PC-3 (cell line): Measurements from ENCODE around the gene DRD2. TPM values are rescaled to one million over a fixed set of nuclear protein-coding genes. Genes with fewer than 3 reads are reported as not detected.

Experiments
- ATAC-seq: fragments of 200-7000 bp; cut with Tn5 transposase; 2 replicates; pipeline ENCODE4 v1.9.1; 2020; ENCODE audit warnings: mild to moderate bottlenecking, moderate library complexity
- BruUV-seq: library from RNA; stranded (reverse); fragments of 400-500 nt; replicated peaks from 2 replicates; lab custom pipeline; 2021; lab: Mats Ljungman, UMichigan
- CTCF ChIA-PET: fragments of 300-600 bp; sonication (Branson Sonifier 250); formaldehyde crosslinking; loops from one replicate; lab custom pipeline; 2022; ENCODE audit warnings: antibody characterized with exemption; lab: Charles Lee
- POLR2A ChIA-PET: fragments of 300-600 bp; sonication (Branson Sonifier 250); formaldehyde crosslinking; loops from one replicate; lab custom pipeline; 2022; ENCODE audit warnings: antibody characterized with exemption; ENCODE audit not compliant: unreplicated experiment; lab: Charles Lee
- DNase-seq: peaks from one replicate; pipeline ENCODE4 v3.0.0-alpha.2; 2015
- H2AFZ ChIP-seq: fragments of 300-600 bp; sonication (generic); 2 replicates; pipeline ENCODE4 v1.6.0; 2016; ENCODE audit warnings: antibody characterized with exemption, low read length
- H3F3A ChIP-seq: fragments of 300-600 bp; sonication (generic); one replicate; pipeline ENCODE4 v1.6.0; 2017; ENCODE audit warnings: antibody characterized with exemption, low read length, control low read depth, mild to moderate bottlenecking; ENCODE audit not compliant: unreplicated experiment
- H3K27ac ChIP-seq: fragments of 300-600 bp; sonication (generic); 2 replicates; pipeline ENCODE4 v1.5.1; 2016; ENCODE audit warnings: mild to moderate bottlenecking, low read length
- H3K27me3 ChIP-seq: fragments of 300-600 bp; sonication (generic); 2 replicates; pipeline ENCODE4 v1.6.1; 2016; ENCODE audit warnings: low read length, mixed read lengths
- H3K36me3 ChIP-seq: fragments of 300-600 bp; sonication (generic); 2 replicates; pipeline ENCODE4 v1.6.1; 2016; ENCODE audit warnings: low read depth, mixed run types, low read length, mixed read lengths
- H3K4me1 ChIP-seq: fragments of 300-600 bp; sonication (generic); 2 replicates; pipeline ENCODE4 v1.5.1; 2016; ENCODE audit warnings: low read length; ENCODE audit not compliant: insufficient read depth
- H3K4me2 ChIP-seq: fragments of 300-600 bp; sonication (generic); 2 replicates; pipeline ENCODE4 v1.6.0; 2016; ENCODE audit warnings: low read length
- H3K4me3 ChIP-seq: fragments of 300-600 bp; sonication (generic); 2 replicates; pipeline ENCODE4 v1.5.1; 2016; ENCODE audit warnings: mild to moderate bottlenecking, low read length, mixed read lengths
- H3K79me2 ChIP-seq: fragments of 300-600 bp; sonication (generic); 2 replicates; pipeline ENCODE4 v1.6.1; 2017; ENCODE audit warnings: low read length, mixed read lengths
- H3K9ac ChIP-seq: fragments of 300-600 bp; sonication (generic); 2 replicates; pipeline ENCODE4 v1.6.0; 2016; ENCODE audit warnings: mild to moderate bottlenecking, low read length
- H3K9me2 ChIP-seq: fragments of 300-600 bp; sonication (generic); replicated peaks from 2 replicates; pipeline ENCODE4 v1.6.1; 2016; ENCODE audit warnings: mixed run types, low read length, mixed read lengths
- H3K9me3 ChIP-seq: fragments of 300-600 bp; sonication (generic); 2 replicates; pipeline ENCODE4 v1.6.1; 2016; ENCODE audit warnings: low read length, mixed read lengths
- H4K20me1 ChIP-seq: fragments of 300-600 bp; sonication (generic); 2 replicates; pipeline ENCODE4 v1.6.1; 2016; ENCODE audit warnings: low read length, mixed read lengths
- EZH2 ChIP-seq: fragments of 300-600 bp; sonication (generic); IDR thresholded peaks from one replicate; pipeline ENCODE4 v1.6.1; 2017; ENCODE audit warnings: antibody characterized with exemption, mild to moderate bottlenecking, low read length; ENCODE audit not compliant: unreplicated experiment
- EZH2phosphoT487 ChIP-seq: fragments of 300-600 bp; sonication (generic); IDR thresholded peaks from 2 replicates; pipeline ENCODE4 v1.6.1; 2018; ENCODE audit warnings: mild to moderate bottlenecking, antibody characterized with exemption, low read length, borderline replicate concordance
- intact Hi-C: fragments of 100-400 bp; cut with micrococcal nuclease; formaldehyde crosslinking; loops from 2 replicates; pipeline ENCODE4 v1.9.0; 2023
- total RNA-seq: library from RNA; depleted of rRNA; stranded (reverse); fragments of >200 nt; gene quantifications from 2 replicates; pipeline ENCODE4 v1.2.3, GENCODE V29; 2014
- TF ChIP-seq, protein P1 (sequence below): fragments of 300-600 bp; sonication (generic); conservative IDR thresholded peaks from 2 replicates; pipeline ENCODE4 v1.5.1; 2017; ENCODE audit warnings: antibody characterized with exemption, low read depth, mild to moderate bottlenecking, low read length

DRD2 gene
- total RNA-seq, 1 experiment from 2014 or later: not detected

DNA sequence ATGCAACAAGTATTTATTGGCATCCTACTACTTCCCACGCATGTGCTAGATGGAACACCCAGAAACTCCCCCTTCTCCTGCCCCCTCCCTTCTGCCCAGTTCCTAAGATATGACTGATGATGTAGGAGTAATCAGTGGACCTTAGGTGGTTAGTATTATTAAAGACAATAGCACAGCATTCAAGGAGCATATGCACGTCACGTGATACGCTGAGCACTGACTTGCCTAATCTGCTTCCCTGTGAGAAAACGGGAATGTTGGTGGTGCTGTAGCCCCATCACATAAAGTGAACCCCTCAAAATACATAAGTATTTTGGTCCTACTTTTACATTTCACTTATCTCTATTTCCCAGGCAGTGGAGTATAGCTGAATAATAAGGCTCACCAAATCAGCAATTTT is 12.4 kb downstream of the DRD2 start:
- Histone ChIP-seq H3K4me1 (peaks cover 25% of the 10 kb centered on the region), H3K79me2 (no peaks in the 10 kb centered on the region), H4K20me1 (no peaks in the 10 kb centered on the region), H3K9ac (no peak overlapping the region), H3F3A (no peaks in the 10 kb centered on the region), H3K4me2 (no peak overlapping the region), H3K9me3 (no peaks in the 10 kb centered on the region), H3K27ac (no peak overlapping the region), H3K9me2 (no peaks in the 10 kb centered on the region), H3K27me3 (no peaks in the 10 kb centered on the region), H3K36me3 (no peaks in the 10 kb centered on the region), H2AFZ (no peak overlapping the region), H3K4me3 (no peak overlapping the region)
- no TSS peak for BruUV-seq
- intact Hi-C loops: no loop called here
- ATAC-seq (no peak), DNase-seq (no peak)
- CTCF ChIA-PET: no interaction called here
- TF ChIP-seq, protein P1, sequence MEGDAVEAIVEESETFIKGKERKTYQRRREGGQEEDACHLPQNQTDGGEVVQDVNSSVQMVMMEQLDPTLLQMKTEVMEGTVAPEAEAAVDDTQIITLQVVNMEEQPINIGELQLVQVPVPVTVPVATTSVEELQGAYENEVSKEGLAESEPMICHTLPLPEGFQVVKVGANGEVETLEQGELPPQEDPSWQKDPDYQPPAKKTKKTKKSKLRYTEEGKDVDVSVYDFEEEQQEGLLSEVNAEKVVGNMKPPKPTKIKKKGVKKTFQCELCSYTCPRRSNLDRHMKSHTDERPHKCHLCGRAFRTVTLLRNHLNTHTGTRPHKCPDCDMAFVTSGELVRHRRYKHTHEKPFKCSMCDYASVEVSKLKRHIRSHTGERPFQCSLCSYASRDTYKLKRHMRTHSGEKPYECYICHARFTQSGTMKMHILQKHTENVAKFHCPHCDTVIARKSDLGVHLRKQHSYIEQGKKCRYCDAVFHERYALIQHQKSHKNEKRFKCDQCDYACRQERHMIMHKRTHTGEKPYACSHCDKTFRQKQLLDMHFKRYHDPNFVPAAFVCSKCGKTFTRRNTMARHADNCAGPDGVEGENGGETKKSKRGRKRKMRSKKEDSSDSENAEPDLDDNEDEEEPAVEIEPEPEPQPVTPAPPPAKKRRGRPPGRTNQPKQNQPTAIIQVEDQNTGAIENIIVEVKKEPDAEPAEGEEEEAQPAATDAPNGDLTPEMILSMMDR: no peak
- no peak for TF ChIP-seq EZH2
- TF ChIP-seq EZH2phosphoT487: no peak
- POLR2A ChIA-PET: no interaction called here

DNA sequence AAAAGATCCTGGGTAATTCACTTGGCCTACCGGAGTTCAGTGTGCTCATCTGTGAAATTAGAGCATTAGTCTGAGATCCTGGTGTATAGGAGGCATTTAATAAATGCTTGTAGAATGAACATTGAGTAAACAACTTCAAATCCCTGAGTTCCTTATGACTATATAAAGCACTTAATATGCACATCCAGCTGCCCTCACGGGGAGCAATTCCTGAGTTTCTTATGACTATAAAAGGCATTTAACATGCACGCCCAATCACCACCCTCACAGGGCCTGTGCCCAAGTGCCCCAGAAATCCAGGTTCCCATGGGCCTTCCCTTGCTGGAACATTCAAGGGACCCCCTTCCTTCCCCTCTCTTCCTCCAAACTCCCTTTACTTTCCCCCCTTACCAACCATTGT is 13.6 kb downstream of the DRD2 start:
- H2AFZ ChIP-seq: no peak overlapping the region
- no peaks in the 10 kb centered on the region for H3K36me3 ChIP-seq
- no peak overlapping the region for H3K4me2 ChIP-seq
- H3K9me2 ChIP-seq: no peaks in the 10 kb centered on the region
- DNase-seq (no peak), ATAC-seq (no peak)
- BruUV-seq: no TSS peak
- TF ChIP-seq EZH2phosphoT487 (no peak), EZH2 (no peak)
- TF ChIP-seq, protein P1: no peak
- no peaks in the 10 kb centered on the region for H4K20me1 ChIP-seq
- H3F3A ChIP-seq: no peaks in the 10 kb centered on the region
- no peaks in the 10 kb centered on the region for H3K9me3 ChIP-seq
- H3K27ac ChIP-seq: no peak overlapping the region
- intact Hi-C loops: no loop called here
- H3K4me1 ChIP-seq: peaks cover 25% of the 10 kb centered on the region
- H3K27me3 ChIP-seq: no peaks in the 10 kb centered on the region
- CTCF ChIA-PET: no interaction called here
- no peak overlapping the region for H3K4me3 ChIP-seq
- H3K9ac ChIP-seq: no peak overlapping the region
- POLR2A ChIA-PET: no interaction called here
- H3K79me2 ChIP-seq: no peaks in the 10 kb centered on the region

DNA sequence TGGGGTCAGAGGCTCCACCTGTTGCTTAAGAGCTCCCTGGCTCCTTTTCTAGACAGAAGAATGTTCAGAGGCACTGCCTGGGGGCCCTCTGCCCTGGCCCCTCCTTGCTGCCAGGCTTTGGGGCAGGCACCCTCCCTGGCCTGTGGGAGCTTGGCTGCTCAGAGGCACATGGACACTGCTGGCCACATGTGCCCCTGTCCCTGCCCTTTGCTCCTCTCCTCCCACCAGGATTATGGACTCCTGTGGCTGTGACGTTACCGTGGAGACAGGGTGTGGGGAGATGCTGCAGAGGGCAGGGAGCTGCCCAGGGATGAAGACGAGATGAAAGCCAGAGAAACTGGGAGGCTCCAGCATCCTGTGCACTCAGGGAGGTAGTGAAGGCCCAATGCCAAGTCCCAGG is 14.7 kb downstream of the DRD2 start:
- CTCF ChIA-PET: no interaction called here
- no peaks in the 10 kb centered on the region; the same call in 1 of the 2 replicates for H3K27me3 ChIP-seq
- ATAC-seq (no peak), DNase-seq (no peak)
- H3F3A ChIP-seq: no peaks in the 10 kb centered on the region
- H3K4me3 ChIP-seq: no peak overlapping the region
- no peak overlapping the region for H2AFZ ChIP-seq
- H3K9me2 ChIP-seq: no peaks in the 10 kb centered on the region; the same call in 1 of the 2 replicates
- no peak overlapping the region for H3K4me2 ChIP-seq
- H3K9me3 ChIP-seq: no peaks in the 10 kb centered on the region
- TF ChIP-seq, protein P1: no peak
- TF ChIP-seq EZH2phosphoT487: no peak
- TF ChIP-seq EZH2: no peak
- no peaks in the 10 kb centered on the region for H3K36me3 ChIP-seq
- intact Hi-C loops: no loop called here
- no peak overlapping the region for H3K27ac ChIP-seq
- no peaks in the 10 kb centered on the region for H3K79me2 ChIP-seq
- BruUV-seq: no TSS peak
- H3K9ac ChIP-seq: no peak overlapping the region
- H4K20me1 ChIP-seq: no peaks in the 10 kb centered on the region
- POLR2A ChIA-PET: no interaction called here
- peaks cover 16% of the 10 kb centered on the region for H3K4me1 ChIP-seq
